ENCODE measurements around the gene PLXNA2. TPM values are rescaled to one million over a fixed set of nuclear protein-coding genes. Genes with fewer than 3 reads are reported as not detected.

The PLXNA2 gene
- total and polyA plus RNA-seq, 2 experiments from 2014 or later, result 3.7 to 5.4 TPM

GRCh38 chr1:208009303-208009702 is 234.9 kb downstream of the PLXNA2 start:
- peaks cover 32% of the 10 kb centered on the region for H3K4me1 ChIP-seq (ENCODE audit: insufficient read depth)
- H3K36me3 ChIP-seq (ENCODE audit: low read depth), result no peaks in the 10 kb centered on the region
- H3K9me3 ChIP-seq (ENCODE audit: low read depth), result no peaks in the 10 kb centered on the region
- H2AFZ ChIP-seq, result no peak overlapping the region
- in situ Hi-C loops (cut with MboI), result no loop called here
- H3K9me2 ChIP-seq (ENCODE audit: insufficient read depth), result no peaks in the 10 kb centered on the region
- no peak for TF ChIP-seq EZH2 (IDR thresholded peaks at IDR 0.05; ENCODE audit: insufficient read depth, poor library complexity, severe bottlenecking)
- no peak for TF ChIP-seq EZH2phosphoT487 (IDR thresholded peaks at IDR 0.05; ENCODE audit: insufficient read depth, low read depth)
- H3K27me3 ChIP-seq (replicated peaks; ENCODE audit: insufficient read depth), result no peaks in the 10 kb centered on the region
- H3K4me2 ChIP-seq (ENCODE audit: unreplicated experiment), result no peak overlapping the region
- H3K27ac ChIP-seq, result no peak overlapping the region
- WGBS, 2 experiments (ENCODE audit: low coverage in 1 of 2, low lambda C conversion rate in 2 of 2, missing lambda C conversion rate in 2 of 2), result 98 to 99% methylated on average over 8 of the region's 8 CpGs
- H3K4me3 ChIP-seq, result no peak overlapping the region
- no peak for DNase-seq
- H3F3A ChIP-seq (ENCODE audit: insufficient read depth), result peaks cover 41% of the 10 kb centered on the region
- no peaks in the 10 kb centered on the region for H4K20me1 ChIP-seq (ENCODE audit: insufficient read depth)
- H3K79me2 ChIP-seq (ENCODE audit: insufficient read depth), result no peaks in the 10 kb centered on the region
- no peak overlapping the region for H3K9ac ChIP-seq

GRCh38 chr1:208008534-208008933 is 235.7 kb downstream of the PLXNA2 start:
- in situ Hi-C loops (cut with MboI), result no loop called here
- H4K20me1 ChIP-seq (ENCODE audit: insufficient read depth), result no peaks in the 10 kb centered on the region
- H3K27ac ChIP-seq, result peak overlapping the region; percentile 67
- H3K9me3 ChIP-seq (ENCODE audit: low read depth), result no peaks in the 10 kb centered on the region
- peak overlapping the region; percentile 74 for H3K4me2 ChIP-seq (ENCODE audit: unreplicated experiment)
- H3K9me2 ChIP-seq (ENCODE audit: insufficient read depth), result no peaks in the 10 kb centered on the region
- no peaks in the 10 kb centered on the region for H3K27me3 ChIP-seq (replicated peaks; ENCODE audit: insufficient read depth)
- DNase-seq, result peak; percentile 56
- H3K4me1 ChIP-seq (ENCODE audit: insufficient read depth), result peaks cover 32% of the 10 kb centered on the region
- TF ChIP-seq EZH2 (IDR thresholded peaks at IDR 0.05; ENCODE audit: insufficient read depth, poor library complexity, severe bottlenecking), result no peak
- TF ChIP-seq EZH2phosphoT487 (IDR thresholded peaks at IDR 0.05; ENCODE audit: insufficient read depth, low read depth), result no peak
- peaks cover 41% of the 10 kb centered on the region for H3F3A ChIP-seq (ENCODE audit: insufficient read depth)
- no peak overlapping the region for H3K9ac ChIP-seq
- no peaks in the 10 kb centered on the region for H3K79me2 ChIP-seq (ENCODE audit: insufficient read depth)
- H3K4me3 ChIP-seq, result peak overlapping the region; percentile 19
- 76 to 82% methylated on average over 3 of the region's 3 CpGs for WGBS, 2 experiments (ENCODE audit: low coverage in 1 of 2, low lambda C conversion rate in 2 of 2, missing lambda C conversion rate in 2 of 2)
- no peaks in the 10 kb centered on the region for H3K36me3 ChIP-seq (ENCODE audit: low read depth)
- no peak overlapping the region for H2AFZ ChIP-seq

DNA sequence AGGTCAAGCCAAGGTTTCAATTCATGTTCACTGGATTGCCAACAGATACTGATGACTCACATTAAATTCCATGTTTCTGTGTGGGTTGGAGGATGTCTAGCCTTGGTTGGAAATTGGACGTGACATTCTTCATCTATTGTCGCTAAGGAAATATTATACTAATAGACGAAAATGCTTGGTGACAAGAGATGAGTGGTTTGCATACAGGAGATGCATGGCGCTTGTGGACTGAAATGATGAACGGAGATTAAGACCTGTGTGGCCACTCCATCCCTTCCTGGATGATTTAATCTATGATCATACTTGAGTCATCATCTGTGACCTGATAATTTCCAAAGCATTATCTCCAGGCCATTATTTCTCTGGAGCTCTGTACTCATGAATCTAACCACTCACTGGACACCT is 236.2 kb downstream of the PLXNA2 start:
- H2AFZ ChIP-seq, result no peak overlapping the region
- H3K9me2 ChIP-seq (ENCODE audit: insufficient read depth), result no peaks in the 10 kb centered on the region
- peaks cover 41% of the 10 kb centered on the region for H3F3A ChIP-seq (ENCODE audit: insufficient read depth)
- no peaks in the 10 kb centered on the region for H3K36me3 ChIP-seq (ENCODE audit: low read depth)
- WGBS, 2 experiments (ENCODE audit: low coverage in 1 of 2, low lambda C conversion rate in 2 of 2, missing lambda C conversion rate in 2 of 2), result 1 to 4% methylated on average over 5 of the region's 5 CpGs
- peaks cover 32% of the 10 kb centered on the region for H3K4me1 ChIP-seq (ENCODE audit: insufficient read depth)
- peak overlapping the region; percentile 67 for H3K27ac ChIP-seq
- no peaks in the 10 kb centered on the region for H3K9me3 ChIP-seq (ENCODE audit: low read depth)
- TF ChIP-seq EZH2phosphoT487 (IDR thresholded peaks at IDR 0.05; ENCODE audit: insufficient read depth, low read depth) (0 out of 2 replicates have a peak, but pooled peaks have one; percentile 31), EZH2 (IDR thresholded peaks at IDR 0.05; ENCODE audit: insufficient read depth, poor library complexity, severe bottlenecking) (no peak)
- H3K4me2 ChIP-seq (ENCODE audit: unreplicated experiment), result peak overlapping the region; percentile 74
- no peak overlapping the region for H3K9ac ChIP-seq
- peak overlapping the region; percentile 19 for H3K4me3 ChIP-seq
- peak; percentile 85 for DNase-seq
- no peaks in the 10 kb centered on the region for H4K20me1 ChIP-seq (ENCODE audit: insufficient read depth)
- H3K27me3 ChIP-seq (replicated peaks; ENCODE audit: insufficient read depth), result no peaks in the 10 kb centered on the region
- no peaks in the 10 kb centered on the region for H3K79me2 ChIP-seq (ENCODE audit: insufficient read depth)
- in situ Hi-C loops (cut with MboI), result no loop called here

GRCh38 chr1:208007319-208007937 is 236.8 kb downstream of the PLXNA2 start:
- Histone ChIP-seq H3K79me2 (ENCODE audit: insufficient read depth) (no peaks in the 10 kb centered on the region), H2AFZ (no peak overlapping the region), H3K27me3 (replicated peaks; ENCODE audit: insufficient read depth) (no peaks in the 10 kb centered on the region), H3K4me1 (ENCODE audit: insufficient read depth) (peaks cover 32% of the 10 kb centered on the region), H3K27ac (peak overlapping the region; percentile 67), H3K36me3 (ENCODE audit: low read depth) (no peaks in the 10 kb centered on the region), H3K4me3 (peak overlapping the region; percentile 19), H4K20me1 (ENCODE audit: insufficient read depth) (no peaks in the 10 kb centered on the region), H3F3A (ENCODE audit: insufficient read depth) (peaks cover 41% of the 10 kb centered on the region), H3K4me2 (ENCODE audit: unreplicated experiment) (peak overlapping the region; percentile 74), H3K9ac (peak overlapping the region; percentile 24), H3K9me3 (ENCODE audit: low read depth) (no peaks in the 10 kb centered on the region), H3K9me2 (ENCODE audit: insufficient read depth) (no peaks in the 10 kb centered on the region)
- WGBS, 2 experiments (ENCODE audit: low coverage in 1 of 2, low lambda C conversion rate in 2 of 2, missing lambda C conversion rate in 2 of 2), result 7 to 8% methylated on average over 3 of the region's 3 CpGs
- TF ChIP-seq EZH2 (IDR thresholded peaks at IDR 0.05; ENCODE audit: insufficient read depth, poor library complexity, severe bottlenecking) (no peak), EZH2phosphoT487 (IDR thresholded peaks at IDR 0.05; ENCODE audit: insufficient read depth, low read depth) (no peak)
- DNase-seq, result peak; percentile 22
- in situ Hi-C loops (cut with MboI), result no loop called here
